ENCODE results near the gene LHPP. TPM values are rescaled to one million over a fixed set of nuclear protein-coding genes. Genes with fewer than 3 reads are reported as not detected.

LHPP gene
- total RNA-seq, 1 donor = 20.4 TPM

DNA sequence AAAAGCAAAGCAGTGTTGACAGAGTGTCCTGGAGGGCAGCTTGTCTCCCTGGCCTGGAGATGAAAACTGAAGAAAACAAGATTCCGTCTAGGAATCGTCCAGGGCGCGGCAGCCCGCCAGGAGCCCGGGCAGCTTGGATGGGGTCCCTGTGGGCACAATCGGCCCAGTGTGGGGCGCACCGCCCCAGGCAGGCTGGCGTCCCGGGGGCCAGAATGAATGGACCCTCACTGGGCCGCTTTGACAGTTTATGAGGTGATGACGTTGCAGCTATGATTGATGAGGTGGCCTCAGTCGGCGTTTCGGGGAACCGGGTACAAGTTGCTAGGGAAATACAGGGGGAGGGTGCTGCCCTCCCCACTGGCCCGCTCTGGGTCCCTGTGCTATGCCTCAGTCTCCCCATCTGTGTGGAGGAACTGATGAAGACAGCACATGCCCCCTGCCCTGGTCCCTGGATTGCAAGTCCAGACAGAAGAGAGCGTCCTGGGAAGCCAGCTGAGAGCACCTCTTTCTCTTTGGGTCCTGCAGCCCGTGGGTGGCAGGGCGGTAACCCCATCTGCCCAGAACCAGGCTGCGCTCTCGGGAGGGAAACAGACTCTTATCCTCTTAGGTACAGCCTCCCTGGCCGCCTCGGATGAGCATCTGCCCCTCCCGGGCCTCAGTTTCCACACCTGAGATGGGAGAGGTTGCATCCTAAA is 131.3 kb downstream of the LHPP start:
- peaks cover 20% of the 10 kb centered on the region for H3K4me1 ChIP-seq (ENCODE audit: insufficient read depth, low read length)
- no peaks in the 10 kb centered on the region for H3K9me3 ChIP-seq (ENCODE audit: low read depth, low read length)
- H3K4me3 ChIP-seq (ENCODE audit: low read length) = no peak overlapping the region
- H3K27me3 ChIP-seq (ENCODE audit: insufficient read depth, low read length) = no peaks in the 10 kb centered on the region

GRCh38 chr10:124593431-124593985 is 131.9 kb downstream of the LHPP start:
- Histone ChIP-seq H3K4me3 (ENCODE audit: low read length) (no peak overlapping the region), H3K4me1 (ENCODE audit: insufficient read depth, low read length) (peaks cover 23% of the 10 kb centered on the region), H3K27me3 (ENCODE audit: insufficient read depth, low read length) (no peaks in the 10 kb centered on the region), H3K9me3 (ENCODE audit: low read depth, low read length) (no peaks in the 10 kb centered on the region)

GRCh38 chr10:124594240-124594639 is 132.6 kb downstream of the LHPP start:
- peaks cover 22% of the 10 kb centered on the region for H3K4me1 ChIP-seq (ENCODE audit: insufficient read depth, low read length)
- H3K4me3 ChIP-seq (ENCODE audit: low read length) = no peak overlapping the region
- H3K27me3 ChIP-seq (ENCODE audit: insufficient read depth, low read length) = no peaks in the 10 kb centered on the region
- H3K9me3 ChIP-seq (ENCODE audit: low read depth, low read length) = no peaks in the 10 kb centered on the region

- Histone ChIP-seq H3K27me3 (ENCODE audit: insufficient read depth, low read length) (no peaks in the 10 kb centered on the region), H3K9me3 (ENCODE audit: low read depth, low read length) (no peaks in the 10 kb centered on the region), H3K4me3 (ENCODE audit: low read length) (no peak overlapping the region), H3K4me1 (ENCODE audit: insufficient read depth, low read length) (peaks cover 28% of the 10 kb centered on the region)
Measured at GRCh38 chr10:124595143-124595883, 133.7 kb downstream of the LHPP start.

- Histone ChIP-seq H3K27me3 (ENCODE audit: insufficient read depth, low read length) (no peaks in the 10 kb centered on the region), H3K9me3 (ENCODE audit: low read depth, low read length) (no peaks in the 10 kb centered on the region), H3K4me1 (ENCODE audit: insufficient read depth, low read length) (peaks cover 36% of the 10 kb centered on the region), H3K4me3 (ENCODE audit: low read length) (no peak overlapping the region)
Measured at GRCh38 chr10:124596116-124596785, 134.6 kb downstream of the LHPP start.

DNA sequence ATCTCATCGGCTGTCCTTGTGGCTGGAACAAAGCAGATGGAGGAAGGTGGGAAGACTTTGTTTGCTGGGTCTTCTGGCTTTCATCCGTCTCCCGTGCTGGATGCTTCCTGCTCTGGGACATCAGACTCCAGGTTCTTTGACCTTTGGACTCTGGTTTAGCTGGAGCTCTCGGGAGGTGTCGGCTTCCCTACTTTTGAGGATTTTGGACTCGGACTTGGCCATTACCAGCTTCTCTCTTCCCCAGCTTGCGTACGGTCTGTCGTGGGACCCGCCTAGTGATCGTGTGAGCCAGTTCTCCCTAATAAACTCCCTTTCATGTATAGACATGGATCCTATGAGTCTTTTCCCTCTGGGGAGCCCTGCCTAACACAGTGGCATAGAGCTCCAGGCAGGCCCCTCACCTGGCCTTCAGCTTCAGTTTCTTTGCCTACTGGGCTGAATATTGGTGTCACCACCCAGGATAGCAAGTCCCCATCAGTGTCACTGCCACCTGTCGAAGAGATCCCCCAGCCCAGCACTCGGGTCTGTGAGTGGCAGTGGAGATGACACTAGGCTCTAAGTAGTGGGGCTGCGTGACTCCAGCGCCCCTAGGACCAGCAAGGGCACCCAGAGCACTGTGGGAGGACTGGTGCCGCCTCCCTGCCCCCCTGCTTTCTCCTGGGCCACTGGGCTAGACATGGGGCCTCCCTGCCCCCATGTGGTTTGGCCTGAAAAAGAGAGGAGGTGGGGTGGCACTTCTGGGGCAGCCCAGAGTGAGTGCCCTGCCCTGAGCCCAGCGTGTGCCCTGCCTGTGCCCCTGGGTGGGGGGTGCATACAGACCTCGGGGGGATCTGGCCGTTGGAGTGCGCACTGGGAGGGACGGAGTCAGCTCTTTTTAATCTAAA is 135.6 kb downstream of the LHPP start:
- H3K9me3 ChIP-seq (ENCODE audit: low read depth, low read length) = no peaks in the 10 kb centered on the region

DNA sequence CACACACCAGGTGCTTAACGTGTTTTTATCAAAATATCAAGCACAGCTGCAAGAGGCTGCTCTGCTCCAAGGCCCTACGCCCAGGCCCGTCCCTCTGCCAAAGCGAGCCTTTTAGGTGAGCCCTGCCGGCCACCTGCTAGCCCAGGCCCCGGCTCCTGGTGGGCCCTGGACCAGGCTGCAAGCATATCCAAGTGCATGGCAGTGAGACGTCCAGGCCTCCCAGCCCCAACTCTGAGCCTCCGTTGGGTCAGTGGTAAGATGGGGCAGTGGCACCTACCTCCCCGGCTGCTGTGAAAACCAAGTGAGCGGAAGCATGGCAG is 136.2 kb downstream of the LHPP start:
- no peaks in the 10 kb centered on the region for H3K9me3 ChIP-seq (ENCODE audit: low read depth, low read length)
- no peak overlapping the region for H3K4me3 ChIP-seq (ENCODE audit: low read length)
- H3K4me1 ChIP-seq (ENCODE audit: insufficient read depth, low read length) = peaks cover 52% of the 10 kb centered on the region
- no peaks in the 10 kb centered on the region for H3K27me3 ChIP-seq (ENCODE audit: insufficient read depth, low read length)

More for the DNA sequence above, 135.6 kb downstream of the LHPP start:
- peaks cover 46% of the 10 kb centered on the region for H3K4me1 ChIP-seq (ENCODE audit: insufficient read depth, low read length)
- no peak overlapping the region for H3K4me3 ChIP-seq (ENCODE audit: low read length)
- H3K27me3 ChIP-seq (ENCODE audit: insufficient read depth, low read length) = no peaks in the 10 kb centered on the region

GRCh38 chr10:124598196-124598595 is 136.6 kb downstream of the LHPP start:
- no peak overlapping the region for H3K4me3 ChIP-seq (ENCODE audit: low read length)
- no peaks in the 10 kb centered on the region for H3K9me3 ChIP-seq (ENCODE audit: low read depth, low read length)
- H3K4me1 ChIP-seq (ENCODE audit: insufficient read depth, low read length) = peaks cover 56% of the 10 kb centered on the region
- no peaks in the 10 kb centered on the region for H3K27me3 ChIP-seq (ENCODE audit: insufficient read depth, low read length)

DNA sequence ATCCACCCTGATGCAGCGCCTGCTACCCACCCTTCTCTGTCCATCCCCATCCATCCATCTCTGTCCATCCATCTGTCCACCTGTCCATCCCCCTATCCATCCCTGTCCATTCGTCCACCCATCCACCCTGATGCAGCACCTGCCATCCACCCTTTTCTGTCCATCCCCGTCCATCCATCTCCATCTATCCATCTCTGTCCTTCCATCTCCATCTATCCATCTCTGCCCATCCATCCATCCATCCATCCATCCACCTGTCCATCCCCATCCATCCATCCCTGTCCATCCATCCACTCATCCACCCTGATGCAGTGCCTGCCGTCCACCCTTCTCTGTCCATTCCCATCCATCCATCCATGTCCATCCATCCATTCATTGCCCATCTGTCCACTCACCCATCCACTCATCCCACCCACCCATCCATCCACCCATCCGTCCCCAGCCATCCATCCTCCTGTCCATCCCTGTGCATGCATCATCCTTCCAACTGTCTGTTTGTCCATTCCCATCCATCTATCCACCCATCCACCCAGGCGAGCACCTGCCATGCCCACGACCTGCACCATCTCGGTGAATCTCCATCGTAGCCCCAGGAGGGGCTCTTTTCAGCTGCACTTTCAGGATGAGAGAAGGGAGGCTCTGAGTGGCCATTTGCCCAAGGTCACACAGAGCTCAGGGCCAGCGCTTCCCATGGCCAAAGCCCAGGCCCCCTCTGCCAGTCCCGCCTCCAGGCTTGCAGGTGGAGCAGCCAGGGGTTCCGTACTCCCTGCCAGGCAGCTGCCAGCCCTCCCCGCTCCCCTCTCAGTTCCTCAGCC is 137.4 kb downstream of the LHPP start:
- H3K9me3 ChIP-seq (ENCODE audit: low read depth, low read length) = no peaks in the 10 kb centered on the region
- H3K27me3 ChIP-seq (ENCODE audit: insufficient read depth, low read length) = no peaks in the 10 kb centered on the region
- H3K4me3 ChIP-seq (ENCODE audit: low read length) = no peak overlapping the region
- peaks cover 64% of the 10 kb centered on the region for H3K4me1 ChIP-seq (ENCODE audit: insufficient read depth, low read length)

DNA sequence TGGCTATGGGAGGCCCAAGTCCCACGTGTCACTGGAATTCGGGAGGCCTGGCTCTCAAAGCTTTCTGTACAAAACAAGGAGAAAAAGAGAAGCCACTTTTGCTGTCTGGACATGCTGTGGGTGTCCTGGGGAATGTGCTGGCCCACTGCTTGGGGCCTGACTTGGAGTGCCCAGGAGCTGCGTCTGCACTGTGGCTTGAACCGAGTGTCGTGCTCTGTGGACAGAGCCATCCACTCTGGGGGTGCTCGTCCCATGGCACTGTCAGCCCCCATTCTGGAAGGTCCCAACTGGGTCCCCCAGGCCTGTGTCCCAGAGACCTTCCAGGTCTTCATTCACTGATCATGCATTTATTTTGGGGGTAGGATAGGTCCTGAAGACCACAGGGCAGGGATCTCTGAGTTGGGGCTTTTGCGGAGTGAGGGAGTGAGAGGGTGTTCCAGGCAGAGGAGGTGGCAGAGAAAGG is 138.0 kb downstream of the LHPP start:
- Histone ChIP-seq H3K27me3 (ENCODE audit: insufficient read depth, low read length) (no peaks in the 10 kb centered on the region), H3K4me1 (ENCODE audit: insufficient read depth, low read length) (peaks cover 70% of the 10 kb centered on the region), H3K4me3 (ENCODE audit: low read length) (no peak overlapping the region), H3K9me3 (ENCODE audit: low read depth, low read length) (no peaks in the 10 kb centered on the region)

DNA sequence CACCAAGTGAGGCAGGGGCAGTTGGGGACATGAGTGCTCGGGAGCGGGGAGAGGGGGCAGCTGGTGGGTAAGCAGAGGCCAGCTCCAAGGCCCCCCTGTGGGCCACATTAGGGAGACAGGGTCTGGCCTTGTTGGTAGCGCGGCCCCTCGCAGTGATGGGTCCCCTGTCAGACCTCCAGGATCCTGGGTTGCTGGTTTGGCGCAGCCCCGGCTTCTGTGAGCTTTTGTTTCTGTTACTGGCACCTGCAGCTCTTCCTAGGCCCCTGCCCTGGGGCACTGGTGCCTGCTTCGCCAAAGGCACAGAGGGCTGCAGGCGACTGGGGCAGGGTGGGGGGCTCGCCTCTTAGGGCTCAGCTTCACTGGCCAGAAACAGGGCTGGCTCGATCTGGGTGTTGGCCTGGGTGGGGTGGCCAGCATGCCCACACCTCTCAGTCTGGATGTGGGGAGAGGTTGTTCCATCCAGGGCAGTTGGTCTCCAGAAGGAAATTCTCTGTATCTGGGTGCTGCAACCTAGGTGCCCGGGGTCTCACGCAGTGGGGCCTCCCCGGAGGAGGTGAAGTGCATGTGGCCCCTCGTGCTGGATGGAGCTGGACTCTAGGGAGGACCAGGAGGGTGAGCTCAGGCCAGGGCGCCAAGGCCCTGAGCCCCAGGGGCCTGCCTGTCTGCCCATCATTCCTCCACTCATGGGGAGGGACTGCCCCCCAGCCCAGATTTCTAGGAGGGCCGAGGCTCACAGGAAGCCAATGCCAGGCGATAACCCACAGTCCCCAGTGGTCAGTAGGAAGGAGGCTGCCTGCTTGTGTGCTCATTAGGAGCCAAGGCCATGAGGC is 138.6 kb downstream of the LHPP start:
- no peak overlapping the region for H3K4me3 ChIP-seq (ENCODE audit: low read length)
- H3K27me3 ChIP-seq (ENCODE audit: insufficient read depth, low read length) = no peaks in the 10 kb centered on the region
- no peaks in the 10 kb centered on the region for H3K9me3 ChIP-seq (ENCODE audit: low read depth, low read length)
- peaks cover 70% of the 10 kb centered on the region for H3K4me1 ChIP-seq (ENCODE audit: insufficient read depth, low read length)

GRCh38 chr10:124601016-124601415 is 139.4 kb downstream of the LHPP start:
- H3K4me1 ChIP-seq (ENCODE audit: insufficient read depth, low read length) = peaks cover 73% of the 10 kb centered on the region
- H3K9me3 ChIP-seq (ENCODE audit: low read depth, low read length) = no peaks in the 10 kb centered on the region
- no peak overlapping the region for H3K4me3 ChIP-seq (ENCODE audit: low read length)
- H3K27me3 ChIP-seq (ENCODE audit: insufficient read depth, low read length) = no peaks in the 10 kb centered on the region

GRCh38 chr10:124601431-124602120 is 140.0 kb downstream of the LHPP start:
- Histone ChIP-seq H3K9me3 (ENCODE audit: low read depth, low read length) (no peaks in the 10 kb centered on the region), H3K4me3 (ENCODE audit: low read length) (no peak overlapping the region), H3K27me3 (ENCODE audit: insufficient read depth, low read length) (no peaks in the 10 kb centered on the region), H3K4me1 (ENCODE audit: insufficient read depth, low read length) (peaks cover 77% of the 10 kb centered on the region)

All from mononuclear cell (primary cell).